Adipocyte (in vitro differentiated cells): ENCODE data around the gene HOTAIR.

Experiments used
- DNase-seq: peaks from one replicate; pipeline ENCODE4 v3.0.0-alpha.2; 2015; ENCODE audit warnings: low read depth
- H3K27me3 ChIP-seq: replicated peaks from 2 replicates; pipeline ENCODE4 v1.7.0; 2013; ENCODE audit warnings: mild to moderate bottlenecking, low read length, moderate library complexity; ENCODE audit not compliant: control insufficient read depth, insufficient read depth
- H3K36me3 ChIP-seq: 2 replicates; pipeline ENCODE4 v1.7.0; 2013; ENCODE audit warnings: low read length, mild to moderate bottlenecking, moderate library complexity; ENCODE audit not compliant: control insufficient read depth, insufficient read depth, severe bottlenecking
- H3K4me1 ChIP-seq: 2 replicates; pipeline ENCODE4 v1.7.0; 2013; ENCODE audit warnings: mild to moderate bottlenecking, low read length, moderate library complexity; ENCODE audit not compliant: control insufficient read depth, insufficient read depth
- H3K4me3 ChIP-seq: 2 replicates; pipeline ENCODE4 v1.7.0; 2013; ENCODE audit warnings: mild to moderate bottlenecking, low read length, moderate library complexity
- H3K9ac ChIP-seq: 2 replicates; pipeline ENCODE4 v1.7.0; 2013; ENCODE audit warnings: mild to moderate bottlenecking, low read length, moderate library complexity
- H3K9me3 ChIP-seq: 2 replicates; pipeline ENCODE4 v1.7.0; 2013; ENCODE audit warnings: mild to moderate bottlenecking, low read length, moderate library complexity; ENCODE audit not compliant: control insufficient read depth

The HOTAIR gene

GRCh38 chr12:53956251-53956887 lies 18.4 kb downstream of the HOTAIR start:
- DNase-seq, result no peak
- H3K9ac ChIP-seq, result no peak overlapping the region
- H3K9me3 ChIP-seq, result peaks cover 5% of the 10 kb centered on the region
- no peaks in the 10 kb centered on the region for H3K36me3 ChIP-seq
- peaks cover 19% of the 10 kb centered on the region for H3K4me1 ChIP-seq
- peaks cover 96% of the 10 kb centered on the region for H3K27me3 ChIP-seq
- H3K4me3 ChIP-seq, result no peak overlapping the region

- Histone ChIP-seq H3K4me3 (no peak overlapping the region), H3K9me3 (peaks cover 5% of the 10 kb centered on the region), H3K9ac (no peak overlapping the region), H3K4me1 (peaks cover 19% of the 10 kb centered on the region), H3K36me3 (no peaks in the 10 kb centered on the region), H3K27me3 (peaks cover 99% of the 10 kb centered on the region)
- DNase-seq, result no peak
Observed at GRCh38 chr12:53955776-53956250, 18.9 kb downstream of the HOTAIR start.

- peaks cover 4% of the 10 kb centered on the region for H3K9me3 ChIP-seq
- no peaks in the 10 kb centered on the region for H3K36me3 ChIP-seq
- H3K9ac ChIP-seq, result no peak overlapping the region
- DNase-seq, result no peak
- peaks cover 19% of the 10 kb centered on the region for H3K4me1 ChIP-seq
- peaks cover 99% of the 10 kb centered on the region for H3K27me3 ChIP-seq
- H3K4me3 ChIP-seq, result no peak overlapping the region
Observed at GRCh38 chr12:53955036-53955775, 19.5 kb downstream of the HOTAIR start.

GRCh38 chr12:53954694-53955035 lies 20.1 kb downstream of the HOTAIR start, which contains the start of gene HOXC12:
HOXC12 (plus strand) TSS chr12:53954903; CDS start chr12:53954930, 27 bp downstream.
- Histone ChIP-seq H3K36me3 (no peaks in the 10 kb centered on the region), H3K9me3 (no peaks in the 10 kb centered on the region), H3K9ac (no peak within 1 kb of the TSS), H3K4me1 (peaks cover 19% of the 10 kb centered on the region), H3K4me3 (no peak within 1 kb of the TSS), H3K27me3 (peaks cover 99% of the 10 kb centered on the region)
- DNase-seq, result no peak

- Histone ChIP-seq H3K27me3 (peaks cover 99% of the 10 kb centered on the region), H3K9me3 (no peaks in the 10 kb centered on the region), H3K4me1 (peaks cover 19% of the 10 kb centered on the region), H3K9ac (no peak overlapping the region), H3K36me3 (no peaks in the 10 kb centered on the region), H3K4me3 (no peak overlapping the region)
- DNase-seq, result no peak
Observed at GRCh38 chr12:53953831-53954693, 20.7 kb downstream of the HOTAIR start.

- DNase-seq, result peak; percentile 29
- Histone ChIP-seq H3K36me3 (no peaks in the 10 kb centered on the region), H3K4me3 (no peak overlapping the region), H3K27me3 (peaks cover 98% of the 10 kb centered on the region), H3K9ac (no peak overlapping the region), H3K4me1 (peaks cover 19% of the 10 kb centered on the region), H3K9me3 (no peaks in the 10 kb centered on the region)
Observed at GRCh38 chr12:53952871-53953734, 21.7 kb downstream of the HOTAIR start.

GRCh38 chr12:53952335-53952694 lies 22.4 kb downstream of the HOTAIR start:
- H3K9ac ChIP-seq, result no peak overlapping the region
- H3K4me3 ChIP-seq, result no peak overlapping the region
- H3K27me3 ChIP-seq, result peaks cover 99% of the 10 kb centered on the region
- H3K9me3 ChIP-seq, result no peaks in the 10 kb centered on the region
- DNase-seq, result no peak
- H3K4me1 ChIP-seq, result peaks cover 19% of the 10 kb centered on the region
- H3K36me3 ChIP-seq, result no peaks in the 10 kb centered on the region

GRCh38 chr12:53951577-53952334 lies 23.0 kb downstream of the HOTAIR start:
- Histone ChIP-seq H3K9me3 (no peaks in the 10 kb centered on the region), H3K4me1 (peaks cover 19% of the 10 kb centered on the region), H3K4me3 (no peak overlapping the region), H3K9ac (no peak overlapping the region), H3K27me3 (peaks cover 99% of the 10 kb centered on the region), H3K36me3 (no peaks in the 10 kb centered on the region)
- no peak for DNase-seq

GRCh38 chr12:53950789-53951576 lies 23.8 kb downstream of the HOTAIR start:
- Histone ChIP-seq H3K36me3 (no peaks in the 10 kb centered on the region), H3K9me3 (no peaks in the 10 kb centered on the region), H3K4me3 (no peak overlapping the region), H3K27me3 (peaks cover 99% of the 10 kb centered on the region), H3K4me1 (peaks cover 19% of the 10 kb centered on the region), H3K9ac (no peak overlapping the region)
- no peak for DNase-seq

- H3K4me1 ChIP-seq, result peaks cover 19% of the 10 kb centered on the region
- H3K9ac ChIP-seq, result no peak overlapping the region
- H3K27me3 ChIP-seq, result peaks cover 99% of the 10 kb centered on the region
- DNase-seq, result no peak
- H3K9me3 ChIP-seq, result no peaks in the 10 kb centered on the region
- H3K4me3 ChIP-seq, result no peak overlapping the region
- no peaks in the 10 kb centered on the region for H3K36me3 ChIP-seq
Observed at GRCh38 chr12:53950437-53950773, 24.3 kb downstream of the HOTAIR start.
